ENCODE measurements around the gene VAV1.

The VAV1 gene

GRCh38 chr19:6903446-6903845, 130.9 kb downstream of the VAV1 start:
- H3K27ac ChIP-seq, result no peak overlapping the region
- no peak for TF ChIP-seq CTCF (IDR thresholded peaks at IDR 0.05)
- TF ChIP-seq ZFX (IDR thresholded peaks at IDR 0.05; ENCODE audit: borderline replicate concordance), result no peak

- no peak for TF ChIP-seq ZFX (IDR thresholded peaks at IDR 0.05; ENCODE audit: borderline replicate concordance)
- no peak for TF ChIP-seq CTCF (IDR thresholded peaks at IDR 0.05)
Measured at GRCh38 chr19:6906559-6907060, 134.1 kb downstream of the VAV1 start.

More at GRCh38 chr19:6906559-6907060, 134.1 kb downstream of the VAV1 start:
- no peak overlapping the region for H3K27ac ChIP-seq
